AG04449 (cell line): ENCODE data around the gene DPY19L1.

Experiments
- CTCF ChIA-PET: fragments of 350-600 bp; formaldehyde crosslinking; extraction: SDS; loops from one replicate; lab custom pipeline; 2021; ENCODE audit warnings: antibody characterized with exemption; lab: Yijun Ruan, JAX
- POLR2A ChIA-PET: fragments of 400-600, 350-600 bp; formaldehyde crosslinking; extraction: SDS; loops from one replicate; lab custom pipeline; 2020; ENCODE audit warnings: antibody characterized with exemption, inconsistent platforms; lab: Yijun Ruan, JAX
- DNase-seq: peaks from one replicate; pipeline ENCODE4 v3.0.0-alpha.2; 2010; ENCODE audit warnings: low read depth, low spot score
- H3K4me3 ChIP-seq: 2 replicates; pipeline ENCODE4 v1.5.1; 2011; ENCODE audit warnings: low read depth, mild to moderate bottlenecking, control low read depth, low read length
- TF ChIP-seq, protein P1 (sequence below): IDR thresholded peaks from one replicate; pipeline ENCODE4 v1.5.1; 2011; ENCODE audit warnings: mild to moderate bottlenecking, moderate library complexity, low read length, control low read depth, inconsistent platforms; ENCODE audit not compliant: insufficient read depth; ENCODE audit errors: missing control alignments

The DPY19L1 gene

DNA sequence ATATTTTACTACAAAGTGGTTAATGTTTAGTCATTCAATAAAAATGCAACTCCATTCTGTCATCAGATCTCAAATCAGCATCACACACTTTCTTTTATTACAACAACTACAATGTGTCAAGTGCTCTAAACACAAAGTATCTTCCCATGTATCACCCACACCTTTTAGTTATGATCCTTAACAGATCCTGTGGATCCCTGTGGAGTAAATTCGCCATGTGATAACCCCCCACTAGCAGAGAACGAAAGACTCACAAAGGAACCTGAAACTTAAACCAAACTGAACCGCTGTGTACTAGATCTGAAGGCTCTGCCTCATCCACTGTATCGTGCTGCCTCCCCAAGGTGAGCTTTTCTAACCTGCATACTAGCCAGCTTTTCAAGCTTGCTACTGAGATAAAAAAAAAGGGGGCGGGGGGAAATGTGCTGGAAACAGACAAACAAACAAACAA lies 1.7 kb downstream of the DPY19L1 start:
- CTCF ChIA-PET, result interaction anchor here (1.6 kb wide), 1 partner anchor 212 kb away, joined by 5 read pairs; no protein-coding TSS in a partner anchor
- H3K4me3 ChIP-seq, result peak overlapping the region; percentile 72
- POLR2A ChIA-PET, result no interaction called here
- DNase-seq, result no peak
- TF ChIP-seq, protein P1, sequence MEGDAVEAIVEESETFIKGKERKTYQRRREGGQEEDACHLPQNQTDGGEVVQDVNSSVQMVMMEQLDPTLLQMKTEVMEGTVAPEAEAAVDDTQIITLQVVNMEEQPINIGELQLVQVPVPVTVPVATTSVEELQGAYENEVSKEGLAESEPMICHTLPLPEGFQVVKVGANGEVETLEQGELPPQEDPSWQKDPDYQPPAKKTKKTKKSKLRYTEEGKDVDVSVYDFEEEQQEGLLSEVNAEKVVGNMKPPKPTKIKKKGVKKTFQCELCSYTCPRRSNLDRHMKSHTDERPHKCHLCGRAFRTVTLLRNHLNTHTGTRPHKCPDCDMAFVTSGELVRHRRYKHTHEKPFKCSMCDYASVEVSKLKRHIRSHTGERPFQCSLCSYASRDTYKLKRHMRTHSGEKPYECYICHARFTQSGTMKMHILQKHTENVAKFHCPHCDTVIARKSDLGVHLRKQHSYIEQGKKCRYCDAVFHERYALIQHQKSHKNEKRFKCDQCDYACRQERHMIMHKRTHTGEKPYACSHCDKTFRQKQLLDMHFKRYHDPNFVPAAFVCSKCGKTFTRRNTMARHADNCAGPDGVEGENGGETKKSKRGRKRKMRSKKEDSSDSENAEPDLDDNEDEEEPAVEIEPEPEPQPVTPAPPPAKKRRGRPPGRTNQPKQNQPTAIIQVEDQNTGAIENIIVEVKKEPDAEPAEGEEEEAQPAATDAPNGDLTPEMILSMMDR, result no peak

DNA sequence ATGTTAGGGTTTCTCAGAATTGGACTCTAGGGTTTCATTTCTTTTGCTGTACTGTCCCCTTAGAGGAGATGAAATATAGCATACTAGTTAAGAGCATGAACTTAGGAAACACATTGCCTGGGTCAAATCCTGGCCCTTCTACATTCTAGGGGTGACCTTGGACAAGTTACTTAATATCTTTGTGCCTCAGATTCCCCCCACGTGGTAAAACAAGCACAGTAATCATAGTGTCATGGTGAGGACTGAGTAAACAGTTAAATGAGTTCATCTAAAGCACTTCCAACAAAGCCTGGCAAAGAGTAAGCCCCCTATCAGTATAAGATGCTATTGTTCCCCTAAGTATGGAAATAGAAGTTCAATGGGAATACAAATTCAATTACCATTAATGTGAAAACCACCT lies 5.1 kb downstream of the DPY19L1 start:
- H3K4me3 ChIP-seq, result no peak overlapping the region
- CTCF ChIA-PET, result no interaction called here
- POLR2A ChIA-PET, result no interaction called here
- no peak for DNase-seq
- TF ChIP-seq, protein P1, result no peak

DNA sequence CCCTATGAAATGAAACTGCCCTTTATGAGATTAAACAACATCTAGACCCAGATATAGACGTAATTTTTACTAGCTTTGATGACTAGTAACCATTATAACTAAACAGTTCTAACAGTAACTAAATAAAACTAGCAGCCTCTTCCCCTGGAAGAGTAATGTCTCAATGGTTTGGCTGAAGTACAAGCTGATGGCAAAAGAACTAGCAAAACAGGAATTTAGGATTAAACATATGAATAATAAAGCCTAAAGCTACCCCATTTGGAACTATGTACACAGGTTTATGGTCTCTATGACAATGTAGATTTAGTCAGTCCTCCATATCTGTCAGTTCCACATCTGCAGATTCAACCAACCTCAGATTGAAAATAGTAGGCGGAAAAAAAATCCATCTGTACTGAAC lies 6.4 kb downstream of the DPY19L1 start:
- H3K4me3 ChIP-seq, result no peak overlapping the region
- ChIA-PET CTCF (interaction anchor here (0.5 kb wide), 1 partner anchor 1026 kb away, joined by 3 read pairs; no protein-coding TSS in a partner anchor), POLR2A (no interaction called here)
- no peak for DNase-seq
- TF ChIP-seq, protein P1, result no peak

DNA sequence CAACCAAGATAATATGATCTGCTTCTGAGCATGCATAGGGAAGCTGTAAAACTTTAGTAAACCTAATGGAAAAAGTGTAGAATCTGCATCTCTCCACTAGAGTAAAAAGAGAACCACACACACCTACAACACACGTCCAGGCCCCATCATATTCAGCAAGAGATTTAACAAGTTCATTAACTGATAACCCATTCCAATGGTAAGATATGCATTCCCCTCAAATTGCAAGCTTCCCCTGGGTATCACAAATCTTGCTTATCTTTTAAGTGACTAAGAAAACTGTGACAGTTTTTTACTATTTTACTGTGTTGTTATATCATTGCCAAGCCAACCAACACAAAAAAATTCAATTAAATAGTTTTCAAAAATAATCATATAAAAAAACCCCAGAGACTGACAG lies 8.0 kb downstream of the DPY19L1 start:
- ChIA-PET CTCF (no interaction called here), POLR2A (no interaction called here)
- TF ChIP-seq, protein P1, result no peak
- DNase-seq, result no peak
- H3K4me3 ChIP-seq, result no peak overlapping the region

DNA sequence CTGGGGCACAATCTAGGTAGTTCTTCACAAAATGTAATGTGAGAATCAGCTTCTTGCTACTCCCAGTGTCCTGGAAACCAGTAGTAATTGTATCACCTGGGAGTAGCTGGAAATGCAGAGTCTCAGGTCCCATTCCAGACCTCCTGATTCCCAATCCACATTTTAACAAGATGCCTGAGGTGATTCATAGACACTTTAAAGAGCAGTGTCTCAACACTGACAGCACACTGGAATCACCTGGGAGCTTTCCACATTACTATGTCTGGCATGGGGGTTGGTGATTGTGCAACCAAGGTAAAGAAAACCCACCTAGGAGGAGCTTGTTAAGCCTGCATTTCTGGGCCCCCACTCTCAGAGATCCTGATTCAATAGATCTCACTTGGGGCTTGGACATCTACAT lies 11.1 kb downstream of the DPY19L1 start:
- TF ChIP-seq, protein P1, result no peak
- ChIA-PET POLR2A (no interaction called here), CTCF (interaction anchor here (0.9 kb wide), 2 partner anchors 9 to 10 kb away, joined by 3 to 4 read pairs; no protein-coding TSS in a partner anchor)
- H3K4me3 ChIP-seq, result no peak overlapping the region
- no peak for DNase-seq

DNA sequence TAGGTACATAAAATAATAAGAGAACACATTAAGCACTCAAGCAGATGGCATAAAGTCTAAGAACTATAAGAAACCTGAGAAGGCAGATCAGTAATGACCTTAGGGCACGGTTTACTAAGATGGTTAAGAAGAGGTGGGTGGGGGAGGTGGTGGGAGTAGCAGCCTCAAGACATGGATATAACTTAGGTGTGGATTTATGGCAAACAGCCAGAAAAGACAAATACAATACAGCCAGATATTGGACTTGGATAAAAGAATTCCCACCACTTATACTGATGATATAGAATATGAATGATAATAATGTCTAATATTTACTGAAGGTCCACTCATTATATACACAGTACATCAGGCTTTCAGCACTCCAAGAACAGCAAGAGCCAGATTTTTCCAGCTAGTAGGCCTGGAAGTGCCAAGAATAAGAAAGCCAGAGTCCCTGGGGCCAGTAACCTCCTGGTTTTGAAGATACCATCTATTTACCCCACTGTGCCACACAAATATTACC lies 11.9 kb downstream of the DPY19L1 start:
- CTCF ChIA-PET, result no interaction called here
- POLR2A ChIA-PET, result no interaction called here
- TF ChIP-seq, protein P1, result no peak
- no peak overlapping the region for H3K4me3 ChIP-seq
- DNase-seq, result no peak
